ENCODE data around the gene GPR151.

DNA sequence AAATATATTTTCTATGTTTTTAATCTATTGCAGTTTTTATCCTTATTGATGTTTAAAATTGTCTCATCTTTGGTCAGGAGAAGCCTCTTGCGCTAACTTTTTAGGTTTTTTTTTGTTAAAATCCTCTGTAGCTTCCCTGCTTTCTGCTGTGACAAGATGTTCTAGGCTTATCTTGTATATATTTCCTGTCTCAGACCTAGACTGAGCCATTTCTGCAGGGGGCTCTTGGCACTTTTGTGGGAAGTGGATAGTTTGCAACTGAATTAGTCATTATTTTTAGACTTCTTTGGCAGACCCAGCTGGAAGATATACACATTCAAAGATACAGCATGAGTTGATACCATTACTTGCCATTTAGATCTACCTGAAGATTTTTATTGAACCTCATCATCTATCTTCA lies 40.1 kb downstream of the GPR151 start:
- no peak for TF ChIP-seq EZH2phosphoT487 (IDR thresholded peaks at IDR 0.05; ENCODE audit: borderline replicate concordance, low read length)
- TF ChIP-seq, protein P1, sequence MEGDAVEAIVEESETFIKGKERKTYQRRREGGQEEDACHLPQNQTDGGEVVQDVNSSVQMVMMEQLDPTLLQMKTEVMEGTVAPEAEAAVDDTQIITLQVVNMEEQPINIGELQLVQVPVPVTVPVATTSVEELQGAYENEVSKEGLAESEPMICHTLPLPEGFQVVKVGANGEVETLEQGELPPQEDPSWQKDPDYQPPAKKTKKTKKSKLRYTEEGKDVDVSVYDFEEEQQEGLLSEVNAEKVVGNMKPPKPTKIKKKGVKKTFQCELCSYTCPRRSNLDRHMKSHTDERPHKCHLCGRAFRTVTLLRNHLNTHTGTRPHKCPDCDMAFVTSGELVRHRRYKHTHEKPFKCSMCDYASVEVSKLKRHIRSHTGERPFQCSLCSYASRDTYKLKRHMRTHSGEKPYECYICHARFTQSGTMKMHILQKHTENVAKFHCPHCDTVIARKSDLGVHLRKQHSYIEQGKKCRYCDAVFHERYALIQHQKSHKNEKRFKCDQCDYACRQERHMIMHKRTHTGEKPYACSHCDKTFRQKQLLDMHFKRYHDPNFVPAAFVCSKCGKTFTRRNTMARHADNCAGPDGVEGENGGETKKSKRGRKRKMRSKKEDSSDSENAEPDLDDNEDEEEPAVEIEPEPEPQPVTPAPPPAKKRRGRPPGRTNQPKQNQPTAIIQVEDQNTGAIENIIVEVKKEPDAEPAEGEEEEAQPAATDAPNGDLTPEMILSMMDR (IDR thresholded peaks at IDR 0.05; ENCODE audit: low read depth, low read length, poor library complexity, severe bottlenecking): no peak

Data from DOHH2 (cell line).